ENCODE data around the gene GLT6D1.

- TF ChIP-seq CTCF (IDR thresholded peaks at IDR 0.05), result no peak
- TF ChIP-seq POLR2A (IDR thresholded peaks at IDR 0.05), result no peak
Observed at GRCh38 chr9:135673941-135674340, 34.6 kb upstream of the GLT6D1 start.
